K562 (cell line): Measurements from ENCODE around the gene SATB1. TPM values are rescaled to one million over a fixed set of nuclear protein-coding genes. Genes with fewer than 3 reads are reported as not detected.

Experiments
- ATAC-seq: fragments of 200-7000 bp; cut with Tn5 transposase; 3 replicates; pipeline ENCODE4 v1.9.1; 2020; ENCODE audit warnings: moderate library complexity
- BruUV-seq: library from RNA; stranded (reverse); fragments of 400-500 nt; replicated peaks from 2 replicates; lab custom pipeline; 2021; lab: Mats Ljungman, UMichigan
- CTCF ChIA-PET: fragments of 300-600 bp; formaldehyde crosslinking; extraction: SDS; loops from one replicate; lab custom pipeline; 2021; ENCODE audit warnings: low intra/inter-chr PET ratio; lab: Yijun Ruan, JAX
- POLR2A ChIA-PET: fragments of 300-600, 350-650 bp; sonication (Branson Sonifier 250); formaldehyde crosslinking; extraction: SDS; loops from one replicate; lab custom pipeline; 2021; ENCODE audit warnings: antibody characterized with exemption, inconsistent platforms; lab: Yijun Ruan, JAX
- DNase-seq, 4 experiments: peaks; one replicate each; pipeline versions ENCODE4 v3.0.0 to v3.0.0-alpha.2; 2011 to 2018; ENCODE audit warnings: low spot score in 3 of 4, mixed read lengths in 3 of 4; ENCODE audit errors: extremely low read depth in 1 of 4
- FAIRE-seq: peaks from 2 replicates; lab custom pipeline; 2011; peaks lifted over from hg19 to GRCh38; lab: Jason Lieb, UNC
- H2AFZ ChIP-seq: 2 replicates; pipeline ENCODE4 v1.6.0; 2011; ENCODE audit warnings: low read depth, low read length, control low read depth, inconsistent platforms
- H3K27ac ChIP-seq: fragments of 200-600 bp; 3 replicates; pipeline ENCODE4 v1.8.0; 2011; ENCODE audit warnings: low read depth, mild to moderate bottlenecking, control low read depth, inconsistent platforms, low read length, moderate library complexity, mixed read lengths; ENCODE audit errors: extremely low read depth
- H3K27me3 ChIP-seq, 2 experiments: fragments of 300-600 bp in 1 of 2; 2 replicates in 1 of 2; 3 replicates in 1 of 2; pipeline versions ENCODE4 v1.6.0 to v1.8.0; 2011; ENCODE audit warnings: inconsistent platforms in 2 of 2, low read length in 2 of 2, mild to moderate bottlenecking in 1 of 2, mixed read lengths in 1 of 2, moderate library complexity in 1 of 2; ENCODE audit not compliant: control insufficient read depth in 2 of 2, insufficient read depth in 2 of 2
- H3K36me3 ChIP-seq: fragments of 300-600 bp; 3 replicates; pipeline ENCODE4 v1.8.0; 2011; ENCODE audit warnings: mild to moderate bottlenecking, low read length, inconsistent platforms; ENCODE audit not compliant: control insufficient read depth, insufficient read depth
- H3K4me1 ChIP-seq, 2 experiments: fragments of 200-600 bp in 1 of 2; replicated peaks in 1 of 2; 2 replicates in 1 of 2; 3 replicates in 1 of 2; pipeline versions ENCODE4 v1.5.1 to v1.8.0; 2011; ENCODE audit warnings: inconsistent platforms in 2 of 2, low read length in 2 of 2, mild to moderate bottlenecking in 1 of 2, mixed read lengths in 1 of 2, moderate library complexity in 1 of 2; ENCODE audit not compliant: control insufficient read depth in 2 of 2, insufficient read depth in 2 of 2
- H3K4me2 ChIP-seq: 2 replicates; pipeline ENCODE4 v1.6.1; 2011; ENCODE audit warnings: low read length, control low read depth, inconsistent platforms, mixed read lengths; ENCODE audit not compliant: insufficient read depth
- H3K4me3 ChIP-seq: fragments of 200-600 bp; sonication (generic), shearing (Covaris generic); 2 replicates; pipeline ENCODE4 v1.5.1; 2016; ENCODE audit warnings: control low read depth, inconsistent platforms
- H3K79me2 ChIP-seq: fragments of 200-600 bp; 3 replicates; pipeline ENCODE4 v1.8.0; 2011; ENCODE audit warnings: low read length, inconsistent platforms; ENCODE audit not compliant: control insufficient read depth, insufficient read depth
- H3K9ac ChIP-seq, 2 experiments: 2 replicates each; pipeline versions ENCODE4 v1.6.0 to v1.6.1; 2011; ENCODE audit warnings: low read depth in 2 of 2, low read length in 2 of 2, control low read depth in 1 of 2, inconsistent platforms in 1 of 2, mild to moderate bottlenecking in 1 of 2, mixed read lengths in 1 of 2; ENCODE audit not compliant: insufficient read depth in 1 of 2
- H3K9me1 ChIP-seq: one replicate; pipeline ENCODE4 v1.6.0; 2011; ENCODE audit warnings: inconsistent platforms, mild to moderate bottlenecking, low read length, moderate library complexity; ENCODE audit not compliant: control insufficient read depth, insufficient read depth
- H3K9me3 ChIP-seq: replicated peaks from 2 replicates; pipeline ENCODE4 v1.5.1; 2011; ENCODE audit warnings: low read depth, low read length, inconsistent platforms; ENCODE audit not compliant: control insufficient read depth, insufficient read depth
- H4K20me1 ChIP-seq: replicated peaks from 2 replicates; pipeline ENCODE4 v1.6.1; 2011; ENCODE audit warnings: low read length, inconsistent platforms, mixed read lengths; ENCODE audit not compliant: control insufficient read depth, insufficient read depth
- CTBP1 ChIP-seq: fragments of 450-650 bp; IDR thresholded peaks from 2 replicates; pipeline ENCODE4 v1.6.1; 2016; ENCODE audit warnings: borderline replicate concordance
- ELF1 ChIP-seq: fragments of 200-800 bp; sonication (Bioruptor generic); IDR thresholded peaks from 2 replicates; pipeline ENCODE4 v1.6.1; 2016; ENCODE audit warnings: missing genetic modification characterization, missing compliant biosample characterization
- HNRNPH1 ChIP-seq: fragments of 200-400 bp; formaldehyde crosslinking; optimal IDR thresholded peaks from 2 replicates; pipeline ENCODE3; 2017; ENCODE audit warnings: low read depth, mild to moderate bottlenecking, low read length, moderate library complexity
- LCOR ChIP-seq: sonication (generic); formaldehyde crosslinking; IDR thresholded peaks from 2 replicates; pipeline ENCODE4 v1.8.0; 2022; ENCODE audit warnings: mild to moderate bottlenecking, missing genetic modification reagents
- RFX5 ChIP-seq: IDR thresholded peaks from 2 replicates; pipeline ENCODE4 v1.6.1; 2011; ENCODE audit warnings: low read depth, mild to moderate bottlenecking, improper control_type of control experiment, low read length
- SAFB2 ChIP-seq: fragments of 200-400 bp; formaldehyde crosslinking; IDR thresholded peaks from 2 replicates; pipeline ENCODE4 v1.6.1; 2018; ENCODE audit warnings: borderline replicate concordance, low read length, low read depth, moderate library complexity; ENCODE audit not compliant: severe bottlenecking
- SP2 ChIP-seq: IDR thresholded peaks from 2 replicates; pipeline ENCODE4 v1.6.1; 2011; ENCODE audit warnings: mild to moderate bottlenecking, low read depth, low read length, moderate library complexity; ENCODE audit not compliant: poor library complexity, severe bottlenecking; ENCODE audit errors: extremely low read depth
- TEAD4 ChIP-seq, 2 experiments: sonication (generic) in 1 of 2; formaldehyde crosslinking in 1 of 2; IDR thresholded peaks; 2 replicates each; pipeline versions ENCODE4 v1.6.1 to v1.8.0; 2012 to 2022; ENCODE audit warnings: borderline replicate concordance in 1 of 2, inconsistent platforms in 1 of 2, low read length in 1 of 2, mild to moderate bottlenecking in 1 of 2, missing genetic modification reagents in 1 of 2
- ZKSCAN1 ChIP-seq: fragments of 150-350 bp; IDR thresholded peaks from 2 replicates; pipeline ENCODE4 v1.6.1; 2016; ENCODE audit warnings: low read depth, low read length
- ZNF217 ChIP-seq: sonication (generic); formaldehyde crosslinking; IDR thresholded peaks from 2 replicates; pipeline ENCODE4 v1.8.0; 2022; ENCODE audit warnings: mild to moderate bottlenecking, missing genetic modification reagents
- ZNF436 ChIP-seq: fragments of 250-450, 450-650 bp; sonication (Bioruptor Pico); formaldehyde crosslinking; IDR thresholded peaks from 2 replicates; pipeline ENCODE4 v1.7.0; 2020; ENCODE audit warnings: mild to moderate bottlenecking
- WGBS: fragments of 100-300 bp; shearing (Covaris generic); methylation state at CpG from one replicate; pipeline ENCODE4 v1.1.6; 2016; ENCODE audit warnings: low coverage, mixed read lengths; ENCODE audit not compliant: insufficient coverage; ENCODE audit errors: missing lambda C conversion rate; 5-methylcytosine and 5-hydroxymethylcytosine counted together
- in situ Hi-C: fragments of 300-500 bp; cut with MboI; formaldehyde crosslinking; loops from 4 replicates; pipeline ENCODE4 v1.15.0; 2018; ENCODE audit warnings: inconsistent platforms, mixed read lengths
- intact Hi-C: fragments of 100-400 bp; cut with micrococcal nuclease; formaldehyde crosslinking; loops from 2 replicates; pipeline ENCODE4 v1.14.2; 2022
- polyA plus RNA-seq, 8 experiments: library from polyadenylated mRNA; depleted of rRNA in 4 of 8; stranded (reverse) in 5 of 8; unstranded in 3 of 8; fragments of >200 nt; fragmentation: Nextera tagmentation in 2 of 8; fragmentation: Illumina TruSeq in 1 of 8; extraction: Ambion mirVana in 2 of 8; extraction: Trizol in 1 of 8; gene quantifications; 2 replicates each; pipeline versions ENCODE4 v1.2.1 to v1.2.3, GENCODE V29; 2011 to 2014; ENCODE audit warnings: inconsistent platforms in 1 of 8, missing spikeins in 1 of 8
- total RNA-seq, 7 experiments: library from RNA; depleted of rRNA in 6 of 7; stranded (reverse); fragments of >200 nt in 6 of 7; fragmentation: Illumina TruSeq in 2 of 7; extraction: Trizol in 2 of 7; gene quantifications; 2 replicates each; pipeline versions ENCODE4 v1.2.1 to v1.2.3, GENCODE V29; 2011 to 2021; ENCODE audit warnings: low replicate concordance in 1 of 7
- TF ChIP-seq, protein P1 (sequence below), 3 experiments: fragments of 200-800 bp in 1 of 3; sonication (Bioruptor generic) in 1 of 3; sonication (generic) in 1 of 3; formaldehyde crosslinking in 1 of 3; IDR thresholded peaks; 2 replicates each; pipeline versions ENCODE4 v1.6.1 to v1.8.0; 2016 to 2022; ENCODE audit warnings: mild to moderate bottlenecking in 2 of 3, missing compliant biosample characterization in 2 of 3, missing genetic modification characterization in 2 of 3, missing genetic modification reagents in 1 of 3
- TF ChIP-seq, protein P2 (sequence below): sonication (generic); formaldehyde crosslinking; IDR thresholded peaks from 2 replicates; pipeline ENCODE4 v1.8.1; 2022; ENCODE audit warnings: missing genetic modification reagents
- TF ChIP-seq, protein P3 (sequence below): sonication (generic); formaldehyde crosslinking; IDR thresholded peaks from 2 replicates; pipeline ENCODE4 v1.8.1; 2022; ENCODE audit warnings: missing genetic modification reagents

Gene SATB1
- total and polyA plus RNA-seq, 9 of the 15 experiments (the other 6 are each of a cell fraction or from before 2014, with no cell fraction given): 0.03 to 2.5 (median 0.15) TPM; not detected in 1

DNA sequence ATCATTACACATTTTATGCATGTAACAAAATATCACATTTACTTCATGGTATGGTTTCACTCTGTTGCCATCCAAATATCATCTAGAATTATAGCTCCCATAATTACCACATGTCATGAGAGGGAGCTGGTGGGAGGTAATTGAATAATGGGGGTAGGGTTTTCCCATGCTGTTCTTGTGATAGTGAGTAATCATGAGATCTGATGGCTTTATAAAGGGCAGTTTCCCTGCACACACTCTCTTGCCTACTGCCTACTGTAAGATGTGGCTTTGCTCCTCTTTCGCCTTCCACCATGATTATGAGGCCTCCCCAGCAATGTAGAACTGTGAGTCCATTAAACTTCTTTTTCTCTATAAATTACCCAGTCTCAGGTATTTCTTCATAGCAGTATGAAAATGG is 123.4 kb downstream of the SATB1 start (continued):
- TF ChIP-seq TEAD4 (IDR thresholded peaks at IDR 0.05; ENCODE audit: low read length) (no peak), TEAD4 (CRISPR knock-in tag; IDR thresholded peaks at IDR 0.05; ENCODE audit: borderline replicate concordance) (no peak), ZNF217 (CRISPR knock-in tag) (no peak), SP2 (no peak), CTBP1 (no peak)
- TF ChIP-seq, all 486 proteins: peak for 0

DNA sequence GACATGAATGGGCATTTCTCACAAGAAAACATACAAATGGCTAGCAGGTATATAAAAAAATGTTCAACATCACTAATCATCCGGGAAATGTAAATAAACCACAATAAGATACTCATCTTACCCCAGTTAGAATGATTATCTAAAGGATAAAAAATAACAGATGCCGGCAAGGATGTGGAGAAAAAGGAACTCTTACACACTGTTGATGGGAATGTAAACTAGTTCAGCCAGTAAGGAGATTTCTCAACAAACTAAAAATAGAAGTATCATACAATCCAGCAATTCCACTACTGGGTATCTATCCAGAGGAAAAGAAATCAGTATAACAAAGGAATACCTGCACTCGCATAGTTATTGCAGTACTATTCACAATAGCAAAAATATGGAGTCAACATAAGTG is 124.2 kb downstream of the SATB1 start:
- in situ Hi-C loops: no loop called here
- ChIA-PET POLR2A (no interaction called here), CTCF (no interaction called here)
- no peak overlapping the region for H2AFZ ChIP-seq
- BruUV-seq: no TSS peak
- no peaks in the 10 kb centered on the region for H3K79me2 ChIP-seq
- WGBS: 3% methylated on average over 3 of the region's 3 CpGs
- H3K4me2 ChIP-seq: no peak overlapping the region
- H3K36me3 ChIP-seq: no peaks in the 10 kb centered on the region
- H3K9ac ChIP-seq: no peak overlapping the region
- no peaks in the 10 kb centered on the region for H3K9me1 ChIP-seq
- FAIRE-seq (no peak), ATAC-seq (no peak), DNase-seq (no peak)
- intact Hi-C loops: no loop called here
- no peaks in the 10 kb centered on the region for H4K20me1 ChIP-seq
- H3K27ac ChIP-seq: no peak overlapping the region
- no peaks in the 10 kb centered on the region for H3K27me3 ChIP-seq
- H3K4me1 ChIP-seq: no peaks in the 10 kb centered on the region
- H3K4me3 ChIP-seq: no peak overlapping the region
- no peaks in the 10 kb centered on the region; the same call in 1 of the 2 replicates for H3K9me3 ChIP-seq
- TF ChIP-seq RFX5 (no peak), HNRNPH1 (no peak), ZKSCAN1 (no peak), SAFB2 (no peak), ZNF436 (CRISPR knock-in tag) (no peak), ELF1 (tag) (no peak), LCOR (CRISPR knock-in tag) (no peak)
- TF ChIP-seq, protein P1, sequence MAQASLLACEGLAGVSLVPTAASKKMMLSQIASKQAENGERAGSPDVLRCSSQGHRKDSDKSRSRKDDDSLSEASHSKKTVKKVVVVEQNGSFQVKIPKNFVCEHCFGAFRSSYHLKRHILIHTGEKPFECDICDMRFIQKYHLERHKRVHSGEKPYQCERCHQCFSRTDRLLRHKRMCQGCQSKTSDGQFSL (CRISPR knock-in tag; IDR thresholded peaks at IDR 0.05): no peak
- TF ChIP-seq, protein P1 (tag; IDR thresholded peaks at IDR 0.05): no peak
- TF ChIP-seq, protein P2, sequence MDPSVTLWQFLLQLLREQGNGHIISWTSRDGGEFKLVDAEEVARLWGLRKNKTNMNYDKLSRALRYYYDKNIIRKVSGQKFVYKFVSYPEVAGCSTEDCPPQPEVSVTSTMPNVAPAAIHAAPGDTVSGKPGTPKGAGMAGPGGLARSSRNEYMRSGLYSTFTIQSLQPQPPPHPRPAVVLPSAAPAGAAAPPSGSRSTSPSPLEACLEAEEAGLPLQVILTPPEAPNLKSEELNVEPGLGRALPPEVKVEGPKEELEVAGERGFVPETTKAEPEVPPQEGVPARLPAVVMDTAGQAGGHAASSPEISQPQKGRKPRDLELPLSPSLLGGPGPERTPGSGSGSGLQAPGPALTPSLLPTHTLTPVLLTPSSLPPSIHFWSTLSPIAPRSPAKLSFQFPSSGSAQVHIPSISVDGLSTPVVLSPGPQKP (CRISPR knock-in tag): no peak
- TF ChIP-seq, protein P3, sequence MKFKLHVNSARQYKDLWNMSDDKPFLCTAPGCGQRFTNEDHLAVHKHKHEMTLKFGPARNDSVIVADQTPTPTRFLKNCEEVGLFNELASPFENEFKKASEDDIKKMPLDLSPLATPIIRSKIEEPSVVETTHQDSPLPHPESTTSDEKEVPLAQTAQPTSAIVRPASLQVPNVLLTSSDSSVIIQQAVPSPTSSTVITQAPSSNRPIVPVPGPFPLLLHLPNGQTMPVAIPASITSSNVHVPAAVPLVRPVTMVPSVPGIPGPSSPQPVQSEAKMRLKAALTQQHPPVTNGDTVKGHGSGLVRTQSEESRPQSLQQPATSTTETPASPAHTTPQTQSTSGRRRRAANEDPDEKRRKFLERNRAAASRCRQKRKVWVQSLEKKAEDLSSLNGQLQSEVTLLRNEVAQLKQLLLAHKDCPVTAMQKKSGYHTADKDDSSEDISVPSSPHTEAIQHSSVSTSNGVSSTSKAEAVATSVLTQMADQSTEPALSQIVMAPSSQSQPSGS (CRISPR knock-in tag): no peak
